RPMI7951 (cell line): ENCODE results near the gene TRIM62. TPM values are rescaled to one million over a fixed set of nuclear protein-coding genes. Genes with fewer than 3 reads are reported as not detected.
A peak's percentile ranks its signal among the peaks of the same experiment; 100 is the strongest.

Experiments
- DNase-seq: peaks from one replicate; pipeline ENCODE4 v3.0.0-alpha.2; 2012; ENCODE audit warnings: low read depth
- total RNA-seq: library from RNA; depleted of rRNA; stranded (reverse); fragments of >200 nt; shearing (Covaris generic); gene quantifications from 2 replicates; pipeline ENCODE4 v1.2.3, GENCODE V29; 2014; rRNA removed

The TRIM62 gene
- total RNA-seq: 5.6 and 6.2 TPM in 2 replicates

- DNase-seq: peak; percentile 87
Observed at GRCh38 chr1:33181921-33182341, at the start of gene TRIM62. Gene TRIM62 (minus strand): TSS chr1:33182043. CDS start chr1:33181432, 611 bp downstream.

GRCh38 chr1:33231166-33231565, 49.3 kb upstream of the TRIM62 start:
- no peak for DNase-seq

- peak; percentile 86 for DNase-seq
Observed at GRCh38 chr1:33228935-33229487, 47.2 kb upstream of the TRIM62 start.

- no peak for DNase-seq
Observed at GRCh38 chr1:33225586-33225985, 43.7 kb upstream of the TRIM62 start.

- DNase-seq: no peak
Observed at GRCh38 chr1:33224166-33224707, 42.4 kb upstream of the TRIM62 start.

- DNase-seq: peak; percentile 47
Observed at GRCh38 chr1:33222381-33222780, 40.5 kb upstream of the TRIM62 start.

GRCh38 chr1:33221385-33221758, 39.5 kb upstream of the TRIM62 start:
- no peak for DNase-seq

GRCh38 chr1:33220676-33221384, 39.0 kb upstream of the TRIM62 start:
- peak; percentile 24 for DNase-seq

- peak; percentile 89 for DNase-seq
Observed at GRCh38 chr1:33219886-33220661, 38.2 kb upstream of the TRIM62 start.

GRCh38 chr1:33211972-33212371, 30.1 kb upstream of the TRIM62 start:
- no peak for DNase-seq

GRCh38 chr1:33206340-33206739, 24.5 kb upstream of the TRIM62 start:
- no peak for DNase-seq

GRCh38 chr1:33195556-33195955, 13.7 kb upstream of the TRIM62 start:
- no peak for DNase-seq

- no peak for DNase-seq
Observed at GRCh38 chr1:33191731-33192275, 10.0 kb upstream of the TRIM62 start.

GRCh38 chr1:33190701-33191100, 8.9 kb upstream of the TRIM62 start:
- no peak for DNase-seq

GRCh38 chr1:33188572-33189275, 6.9 kb upstream of the TRIM62 start:
- DNase-seq: peak; percentile 75

GRCh38 chr1:33186936-33187335, 5.1 kb upstream of the TRIM62 start:
- no peak for DNase-seq

- no peak for DNase-seq
Observed at GRCh38 chr1:33185541-33185940, 3.7 kb upstream of the TRIM62 start.

- no peak for DNase-seq
Observed at GRCh38 chr1:33183306-33183705, 1.5 kb upstream of the TRIM62 start.

GRCh38 chr1:33182896-33183295, 1.1 kb upstream of the TRIM62 start:
- DNase-seq: no peak

- peak; percentile 65 for DNase-seq
Observed at GRCh38 chr1:33182401-33182841, 578 bp upstream of the TRIM62 start.
